Endothelial cell (in vitro differentiated cells): ENCODE data around the gene DYSF. TPM values are rescaled to one million over a fixed set of nuclear protein-coding genes. Genes with fewer than 3 reads are reported as not detected.

Experiments used
- DNase-seq: peaks from one replicate; pipeline ENCODE4 v3.0.0; 2021; ENCODE audit warnings: low spot score
- H3K27ac Mint-ChIP-seq: one replicate; pipeline ENCODE4 v1.8.0; 2021; ENCODE audit warnings: mixed read lengths, inconsistent platforms; ENCODE audit not compliant: unreplicated experiment
- H3K27me3 Mint-ChIP-seq: one replicate; pipeline ENCODE4 v1.8.0; 2021; ENCODE audit warnings: mild to moderate bottlenecking, moderate library complexity, mixed read lengths, inconsistent platforms; ENCODE audit not compliant: unreplicated experiment
- H3K36me3 Mint-ChIP-seq: one replicate; pipeline ENCODE4 v1.8.0; 2021; ENCODE audit warnings: mild to moderate bottlenecking, low read depth, mixed read lengths, inconsistent platforms; ENCODE audit not compliant: unreplicated experiment
- H3K4me1 Mint-ChIP-seq: one replicate; pipeline ENCODE4 v1.8.0; 2021; ENCODE audit warnings: mild to moderate bottlenecking, mixed read lengths, inconsistent platforms; ENCODE audit not compliant: unreplicated experiment
- H3K4me3 Mint-ChIP-seq: one replicate; pipeline ENCODE4 v1.8.0; 2021; ENCODE audit warnings: mild to moderate bottlenecking, mixed read lengths, inconsistent platforms; ENCODE audit not compliant: unreplicated experiment
- H3K9me3 Mint-ChIP-seq: one replicate; pipeline ENCODE4 v1.8.0; 2021; ENCODE audit warnings: mixed read lengths, inconsistent platforms; ENCODE audit not compliant: unreplicated experiment
- CTCF ChIP-seq: fragments of 200-600 bp; sonication (generic); IDR thresholded peaks from one replicate; pipeline ENCODE4 v1.5.0; 2021; ENCODE audit warnings: antibody characterized with exemption; ENCODE audit not compliant: unreplicated experiment
- total RNA-seq: library from RNA; stranded (reverse); fragmentation: NEBNext Ultra II Directional; extraction: Animal tissue kit (Norgen Biotek cat#: 25700); gene quantifications from one replicate; pipeline ENCODE4 v1.2.1, GENCODE V29; 2021; ENCODE audit not compliant: unreplicated experiment

Gene DYSF
- total RNA-seq, 1 donor from 2014 or later, result 566 TPM

- TF ChIP-seq CTCF, result no peak
- Mint-ChIP-seq H3K27me3 (peaks cover 29% of the 10 kb centered on the region), H3K27ac (no peak overlapping the region), H3K4me3 (no peak overlapping the region), H3K4me1 (peaks cover 51% of the 10 kb centered on the region), H3K9me3 (no peaks in the 10 kb centered on the region), H3K36me3 (peaks cover 62% of the 10 kb centered on the region)
- no peak for DNase-seq
Measured at GRCh38 chr2:71592181-71592711, 138.9 kb downstream of the DYSF start.

GRCh38 chr2:71595569-71595968 is 142.2 kb downstream of the DYSF start:
- no peaks in the 10 kb centered on the region for H3K9me3 Mint-ChIP-seq
- peaks cover 15% of the 10 kb centered on the region for H3K27me3 Mint-ChIP-seq
- TF ChIP-seq CTCF, result no peak
- peaks cover 59% of the 10 kb centered on the region for H3K36me3 Mint-ChIP-seq
- no peak overlapping the region for H3K4me3 Mint-ChIP-seq
- no peak overlapping the region for H3K27ac Mint-ChIP-seq
- DNase-seq, result no peak
- H3K4me1 Mint-ChIP-seq, result peaks cover 29% of the 10 kb centered on the region

GRCh38 chr2:71596011-71596410 is 142.7 kb downstream of the DYSF start:
- H3K27ac Mint-ChIP-seq, result peak overlapping the region; percentile 36
- H3K36me3 Mint-ChIP-seq, result peaks cover 59% of the 10 kb centered on the region
- TF ChIP-seq CTCF, result no peak
- peaks cover 25% of the 10 kb centered on the region for H3K4me1 Mint-ChIP-seq
- peaks cover 15% of the 10 kb centered on the region for H3K27me3 Mint-ChIP-seq
- DNase-seq, result no peak
- H3K4me3 Mint-ChIP-seq, result no peak overlapping the region
- H3K9me3 Mint-ChIP-seq, result no peaks in the 10 kb centered on the region

- Mint-ChIP-seq H3K27ac (no peak overlapping the region), H3K9me3 (no peaks in the 10 kb centered on the region), H3K4me3 (peak overlapping the region; percentile 18), H3K27me3 (peaks cover 21% of the 10 kb centered on the region), H3K36me3 (peaks cover 66% of the 10 kb centered on the region), H3K4me1 (peaks cover 36% of the 10 kb centered on the region)
- no peak for DNase-seq
- no peak for TF ChIP-seq CTCF
Measured at GRCh38 chr2:71597756-71598155, 144.4 kb downstream of the DYSF start.

GRCh38 chr2:71598526-71598925 is 145.2 kb downstream of the DYSF start:
- no peaks in the 10 kb centered on the region for H3K9me3 Mint-ChIP-seq
- H3K4me1 Mint-ChIP-seq, result peaks cover 43% of the 10 kb centered on the region
- peak overlapping the region; percentile 37 for H3K4me3 Mint-ChIP-seq
- H3K36me3 Mint-ChIP-seq, result peaks cover 66% of the 10 kb centered on the region
- peaks cover 24% of the 10 kb centered on the region for H3K27me3 Mint-ChIP-seq
- TF ChIP-seq CTCF, result no peak
- peak overlapping the region; percentile 36 for H3K27ac Mint-ChIP-seq
- DNase-seq, result no peak
